ENCODE measurements around the gene ANTXR1. TPM values are rescaled to one million over a fixed set of nuclear protein-coding genes. Genes with fewer than 3 reads are reported as not detected.

The ANTXR1 gene
- total and polyA plus RNA-seq, 4 donors, result 45.7 to 65.0 (median 47.7) TPM

GRCh38 chr2:69272803-69273471 is 260.0 kb downstream of the ANTXR1 start:
- H3K4me1 ChIP-seq (ENCODE audit: control insufficient read depth, insufficient read depth, low read length), result no peaks in the 10 kb centered on the region
- no peaks in the 10 kb centered on the region for H3K27me3 ChIP-seq (ENCODE audit: control insufficient read depth, insufficient read depth, low read length)
- no peak overlapping the region for H3K4me3 ChIP-seq (ENCODE audit: low read depth, low read length)
- DNase-seq (ENCODE audit: low read depth in 4 of 6, low spot score in 6 of 6), result peak in 1 of 6 donors; percentile 66
- peak overlapping the region; percentile 51 for H3K27ac ChIP-seq (ENCODE audit: low read depth, low read length)
- no peaks in the 10 kb centered on the region for H3K9me3 ChIP-seq (ENCODE audit: control insufficient read depth, insufficient read depth, low read length)
- 69% methylated on average over 8 of the region's 9 CpGs for WGBS (ENCODE audit: insufficient coverage)
- no peaks in the 10 kb centered on the region for H3K36me3 ChIP-seq (ENCODE audit: control insufficient read depth, insufficient read depth, low read length)

GRCh38 chr2:69275490-69275889 is 262.5 kb downstream of the ANTXR1 start:
- 100% methylated on average over 1 of the region's 1 CpG for WGBS (ENCODE audit: insufficient coverage)
- Histone ChIP-seq H3K36me3 (ENCODE audit: control insufficient read depth, insufficient read depth, low read length) (no peaks in the 10 kb centered on the region), H3K4me3 (ENCODE audit: low read depth, low read length) (no peak overlapping the region), H3K9me3 (ENCODE audit: control insufficient read depth, insufficient read depth, low read length) (no peaks in the 10 kb centered on the region), H3K4me1 (ENCODE audit: control insufficient read depth, insufficient read depth, low read length) (no peaks in the 10 kb centered on the region), H3K27me3 (ENCODE audit: control insufficient read depth, insufficient read depth, low read length) (no peaks in the 10 kb centered on the region), H3K27ac (ENCODE audit: low read depth, low read length) (no peak overlapping the region)
- no peak for DNase-seq (ENCODE audit: low read depth in 4 of 6, low spot score in 6 of 6)

- WGBS (ENCODE audit: insufficient coverage), result 40% methylated on average over 1 of the region's 5 CpGs
- no peaks in the 10 kb centered on the region for H3K36me3 ChIP-seq (ENCODE audit: control insufficient read depth, insufficient read depth, low read length)
- DNase-seq (ENCODE audit: low read depth in 4 of 6, low spot score in 6 of 6), result peak in 2 of 6 donors; percentile 10 to 15
- no peaks in the 10 kb centered on the region for H3K27me3 ChIP-seq (ENCODE audit: control insufficient read depth, insufficient read depth, low read length)
- H3K27ac ChIP-seq (ENCODE audit: low read depth, low read length), result no peak overlapping the region
- H3K9me3 ChIP-seq (ENCODE audit: control insufficient read depth, insufficient read depth, low read length), result no peaks in the 10 kb centered on the region
- H3K4me1 ChIP-seq (ENCODE audit: control insufficient read depth, insufficient read depth, low read length), result no peaks in the 10 kb centered on the region
- H3K4me3 ChIP-seq (ENCODE audit: low read depth, low read length), result no peak overlapping the region
Observed at GRCh38 chr2:69278366-69278765, 265.4 kb downstream of the ANTXR1 start.

GRCh38 chr2:69279211-69279610 is 266.2 kb downstream of the ANTXR1 start:
- Histone ChIP-seq H3K4me3 (ENCODE audit: low read depth, low read length) (no peak overlapping the region), H3K27ac (ENCODE audit: low read depth, low read length) (no peak overlapping the region), H3K27me3 (ENCODE audit: control insufficient read depth, insufficient read depth, low read length) (no peaks in the 10 kb centered on the region), H3K4me1 (ENCODE audit: control insufficient read depth, insufficient read depth, low read length) (no peaks in the 10 kb centered on the region), H3K36me3 (ENCODE audit: control insufficient read depth, insufficient read depth, low read length) (no peaks in the 10 kb centered on the region), H3K9me3 (ENCODE audit: control insufficient read depth, insufficient read depth, low read length) (no peaks in the 10 kb centered on the region)
- no CpG with 5 or more reads among the region's 2 CpGs for WGBS (ENCODE audit: insufficient coverage)
- no peak for DNase-seq (ENCODE audit: low read depth in 4 of 6, low spot score in 6 of 6)

- Histone ChIP-seq H3K4me3 (ENCODE audit: low read depth, low read length) (no peak overlapping the region), H3K9me3 (ENCODE audit: control insufficient read depth, insufficient read depth, low read length) (no peaks in the 10 kb centered on the region), H3K36me3 (ENCODE audit: control insufficient read depth, insufficient read depth, low read length) (no peaks in the 10 kb centered on the region), H3K4me1 (ENCODE audit: control insufficient read depth, insufficient read depth, low read length) (no peaks in the 10 kb centered on the region), H3K27me3 (ENCODE audit: control insufficient read depth, insufficient read depth, low read length) (no peaks in the 10 kb centered on the region), H3K27ac (ENCODE audit: low read depth, low read length) (no peak overlapping the region)
- WGBS (ENCODE audit: insufficient coverage), result 93% methylated on average over 4 of the region's 9 CpGs
- no peak for DNase-seq (ENCODE audit: low read depth in 4 of 6, low spot score in 6 of 6)
Observed at GRCh38 chr2:69279931-69280681, 267.1 kb downstream of the ANTXR1 start.

- H3K4me1 ChIP-seq (ENCODE audit: control insufficient read depth, insufficient read depth, low read length), result no peaks in the 10 kb centered on the region
- H3K9me3 ChIP-seq (ENCODE audit: control insufficient read depth, insufficient read depth, low read length), result no peaks in the 10 kb centered on the region
- no peak overlapping the region for H3K27ac ChIP-seq (ENCODE audit: low read depth, low read length)
- no peak for DNase-seq (ENCODE audit: low read depth in 4 of 6, low spot score in 6 of 6)
- H3K4me3 ChIP-seq (ENCODE audit: low read depth, low read length), result no peak overlapping the region
- no peaks in the 10 kb centered on the region for H3K27me3 ChIP-seq (ENCODE audit: control insufficient read depth, insufficient read depth, low read length)
- H3K36me3 ChIP-seq (ENCODE audit: control insufficient read depth, insufficient read depth, low read length), result no peaks in the 10 kb centered on the region
- 100% methylated on average over 2 of the region's 4 CpGs for WGBS (ENCODE audit: insufficient coverage)
Observed at GRCh38 chr2:69280796-69281412, 267.9 kb downstream of the ANTXR1 start.

- H3K4me3 ChIP-seq (ENCODE audit: low read depth, low read length), result no peak overlapping the region
Observed at GRCh38 chr2:69285379-69285894, 272.5 kb downstream of the ANTXR1 start.

GRCh38 chr2:69287544-69287943 is 274.6 kb downstream of the ANTXR1 start:
- Histone ChIP-seq H3K4me3 (ENCODE audit: low read depth, low read length) (no peak overlapping the region), H3K27me3 (ENCODE audit: control insufficient read depth, insufficient read depth, low read length) (no peaks in the 10 kb centered on the region), H3K4me1 (ENCODE audit: control insufficient read depth, insufficient read depth, low read length) (peaks cover 4% of the 10 kb centered on the region), H3K27ac (ENCODE audit: low read depth, low read length) (no peak overlapping the region), H3K36me3 (ENCODE audit: control insufficient read depth, insufficient read depth, low read length) (no peaks in the 10 kb centered on the region), H3K9me3 (ENCODE audit: control insufficient read depth, insufficient read depth, low read length) (no peaks in the 10 kb centered on the region)
- no peak for DNase-seq (ENCODE audit: low read depth in 4 of 6, low spot score in 6 of 6)
- WGBS (ENCODE audit: insufficient coverage), result no CpG with 5 or more reads among the region's 5 CpGs

More at GRCh38 chr2:69285379-69285894, 272.5 kb downstream of the ANTXR1 start:
- H3K27me3 ChIP-seq (ENCODE audit: control insufficient read depth, insufficient read depth, low read length), result no peaks in the 10 kb centered on the region
- no peak overlapping the region for H3K27ac ChIP-seq (ENCODE audit: low read depth, low read length)
- no peaks in the 10 kb centered on the region for H3K36me3 ChIP-seq (ENCODE audit: control insufficient read depth, insufficient read depth, low read length)
- H3K9me3 ChIP-seq (ENCODE audit: control insufficient read depth, insufficient read depth, low read length), result no peaks in the 10 kb centered on the region
- 100% methylated on average over 1 of the region's 3 CpGs for WGBS (ENCODE audit: insufficient coverage)
- no peak for DNase-seq (ENCODE audit: low read depth in 4 of 6, low spot score in 6 of 6)
- H3K4me1 ChIP-seq (ENCODE audit: control insufficient read depth, insufficient read depth, low read length), result no peaks in the 10 kb centered on the region

GRCh38 chr2:69288429-69288828 is 275.4 kb downstream of the ANTXR1 start:
- Histone ChIP-seq H3K9me3 (ENCODE audit: control insufficient read depth, insufficient read depth, low read length) (no peaks in the 10 kb centered on the region), H3K27ac (ENCODE audit: low read depth, low read length) (no peak overlapping the region), H3K27me3 (ENCODE audit: control insufficient read depth, insufficient read depth, low read length) (no peaks in the 10 kb centered on the region), H3K36me3 (ENCODE audit: control insufficient read depth, insufficient read depth, low read length) (no peaks in the 10 kb centered on the region), H3K4me3 (ENCODE audit: low read depth, low read length) (no peak overlapping the region), H3K4me1 (ENCODE audit: control insufficient read depth, insufficient read depth, low read length) (peaks cover 4% of the 10 kb centered on the region)
- no peak for DNase-seq (ENCODE audit: low read depth in 4 of 6, low spot score in 6 of 6)
- no CpG with 5 or more reads among the region's 1 CpG for WGBS (ENCODE audit: insufficient coverage)

Measured in spinal cord (tissue), 10 donors.